Stimulated activated CD4-positive, alpha-beta T cell treated with anti-CD3 and anti-CD28 coated beads, Interleukin-15, amount 100 ng/mL, for 1 hour (primary cell): Measurements from ENCODE around the gene RFTN2.
A peak's percentile ranks its signal among the peaks of the same experiment; 100 is the strongest.
"Not testable (repeated sequence)": the region's sequence is repeated elsewhere in the genome, so short reads cannot be mapped to it uniquely, and the experiment has no call there.

ENCODE experiments used
- DNase-seq, 2 donors: peaks; one replicate each; pipeline ENCODE4 v3.0.0-alpha.2; 2020; ENCODE audit warnings: low read depth in 1 of 2, low spot score in 1 of 2

The RFTN2 gene, protein sequence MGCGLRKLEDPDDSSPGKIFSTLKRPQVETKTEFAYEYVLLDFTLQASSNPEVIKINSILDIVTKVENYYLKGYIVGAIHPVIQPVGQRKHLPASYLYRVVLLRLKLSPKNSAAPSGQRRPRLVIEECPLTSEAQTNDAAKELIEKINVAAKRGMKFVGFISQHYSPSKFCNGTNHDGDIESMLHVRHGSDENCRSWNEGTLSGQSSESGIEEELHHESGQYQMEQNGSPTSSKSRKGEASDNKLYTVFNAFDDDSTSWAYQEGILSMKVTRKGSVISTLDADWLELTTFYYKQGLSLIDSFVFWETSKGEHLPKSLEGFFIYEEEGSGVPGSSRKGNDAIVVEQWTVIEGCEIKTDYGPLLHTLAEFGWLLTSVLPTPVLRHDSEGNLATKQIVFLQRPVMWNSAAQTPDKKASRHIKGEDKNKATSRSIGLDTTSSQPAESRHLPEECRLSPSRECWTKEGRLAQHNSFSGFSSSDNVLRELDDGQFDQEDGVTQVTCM

DNA sequence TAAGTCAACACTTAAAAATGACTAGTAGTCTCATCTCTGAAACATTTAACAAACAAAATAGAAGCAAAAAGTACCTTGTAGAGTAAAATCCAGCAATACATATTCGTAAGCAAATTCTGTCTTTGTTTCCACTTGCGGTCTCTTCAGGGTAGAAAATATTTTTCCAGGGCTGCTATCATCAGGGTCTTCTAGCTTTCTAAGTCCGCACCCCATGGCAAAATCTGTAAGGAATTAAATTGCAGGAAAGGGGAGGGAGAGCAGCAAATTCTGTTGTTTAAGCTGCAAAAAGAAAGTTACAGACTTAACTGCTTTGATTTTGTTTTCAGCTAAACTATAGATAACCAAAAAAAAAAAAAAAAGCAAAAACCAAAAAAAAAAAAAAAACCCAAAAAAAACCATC is at the start of gene RFTN2:
RFTN2 (minus strand) TSS at position 342 of the 400 bp plus-strand sequence; CDS start at position 213, 129 bp downstream.
- DNase-seq, result no peak

DNA sequence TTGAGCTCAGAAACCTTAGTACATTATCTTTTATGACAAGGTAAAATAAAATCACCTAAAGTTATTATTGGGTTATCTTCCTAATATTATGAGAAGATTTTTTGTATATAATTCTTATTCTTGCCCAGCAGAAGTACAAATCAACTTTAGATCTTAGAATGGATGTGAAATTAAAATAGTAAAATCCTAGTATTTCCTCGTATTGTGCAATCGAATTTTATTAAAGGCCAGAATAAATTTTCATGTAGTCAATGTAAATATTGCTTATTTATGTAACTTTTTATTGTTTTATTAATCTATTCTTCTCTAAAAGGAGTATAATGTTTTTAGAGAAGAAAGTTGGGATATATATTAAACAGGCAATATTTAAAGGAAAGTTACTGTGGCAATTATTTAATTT is 42.5 kb upstream of the RFTN2 start:
- no peak for DNase-seq

DNA sequence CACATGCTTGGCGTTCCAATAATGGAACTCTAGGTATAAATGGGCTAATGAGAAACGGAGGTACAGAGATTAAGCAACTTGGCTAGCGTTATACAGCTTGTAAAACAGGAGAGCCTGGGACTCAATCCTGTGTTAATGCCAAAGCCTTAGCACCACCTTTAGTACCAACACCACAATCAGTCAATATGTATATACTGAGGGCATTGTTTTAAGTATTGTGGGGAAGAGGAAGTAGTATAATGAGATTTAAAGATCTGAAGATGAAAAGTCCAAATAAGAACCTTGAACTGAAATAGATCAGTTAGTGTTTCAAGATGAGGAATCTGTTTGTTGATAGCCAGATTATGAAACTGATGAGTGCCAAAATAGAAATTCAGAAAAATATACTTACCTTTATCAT is 37.9 kb upstream of the RFTN2 start:
- DNase-seq, result no peak

DNA sequence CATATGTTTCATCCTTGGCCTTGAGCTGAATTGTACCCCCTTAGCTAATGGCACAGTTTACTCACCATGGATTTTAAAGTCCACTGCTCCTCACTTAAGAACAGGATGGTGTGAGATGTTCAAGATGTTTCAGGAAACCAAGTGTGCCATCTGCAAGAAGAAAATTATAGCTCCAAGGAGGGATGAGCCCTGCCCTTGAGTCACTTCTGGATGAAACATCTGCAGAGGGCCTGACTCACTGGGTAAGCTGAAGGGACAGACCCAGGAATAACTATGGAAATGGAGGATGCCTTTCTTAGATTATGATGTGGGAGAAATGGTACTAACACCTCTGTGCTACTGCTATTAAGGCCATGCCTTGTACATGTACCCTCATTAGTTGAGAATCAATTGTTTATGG is 36.2 kb upstream of the RFTN2 start:
- DNase-seq, result no peak

DNA sequence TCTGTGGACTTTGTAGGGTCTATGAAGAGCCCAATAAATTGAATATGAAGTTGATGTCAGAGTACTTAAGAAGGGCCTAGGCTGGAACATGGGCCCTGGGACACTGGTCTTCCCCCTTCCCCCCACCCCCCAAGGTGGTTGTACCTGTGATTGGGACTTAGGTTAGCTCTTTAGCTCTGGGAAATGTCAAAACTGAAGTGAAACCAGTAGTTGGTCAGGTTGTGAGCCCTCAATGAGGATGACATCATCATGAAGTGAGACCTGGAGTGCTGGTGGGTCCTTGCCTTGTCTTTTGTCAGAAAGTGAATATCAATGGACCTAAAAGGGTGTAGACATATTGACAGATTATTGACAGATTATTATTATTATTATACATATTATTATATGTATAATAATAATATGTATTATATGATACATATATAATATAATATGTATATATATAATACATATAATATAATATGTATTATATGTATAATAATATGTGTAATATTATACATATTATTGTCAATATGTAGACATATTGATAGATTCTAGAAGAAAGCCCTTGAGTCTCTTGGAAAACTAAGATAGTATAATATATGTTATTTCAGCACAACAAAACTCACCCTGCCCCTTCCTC is 35.1 kb upstream of the RFTN2 start:
- DNase-seq, result no peak

DNA sequence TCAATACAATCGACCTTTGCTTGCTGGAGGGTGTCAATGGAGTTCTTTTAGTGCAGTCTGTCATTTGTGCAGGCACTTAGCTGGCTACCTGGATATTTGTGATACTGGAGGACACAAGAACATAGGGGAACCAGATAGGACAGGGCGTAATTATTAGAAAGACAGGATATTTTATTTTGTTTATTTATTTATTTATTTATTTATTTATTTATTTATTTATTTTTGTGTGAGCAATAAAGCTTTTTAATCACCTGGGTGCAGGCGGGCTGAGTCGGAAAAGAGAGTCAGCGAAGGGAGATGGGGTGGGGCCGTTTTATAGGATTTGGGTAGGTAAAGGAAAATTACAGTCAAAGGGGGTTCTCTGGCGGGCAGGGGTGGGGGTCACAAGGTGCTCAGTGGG is 33.8 kb upstream of the RFTN2 start:
- DNase-seq, result not testable (repeated sequence)

DNA sequence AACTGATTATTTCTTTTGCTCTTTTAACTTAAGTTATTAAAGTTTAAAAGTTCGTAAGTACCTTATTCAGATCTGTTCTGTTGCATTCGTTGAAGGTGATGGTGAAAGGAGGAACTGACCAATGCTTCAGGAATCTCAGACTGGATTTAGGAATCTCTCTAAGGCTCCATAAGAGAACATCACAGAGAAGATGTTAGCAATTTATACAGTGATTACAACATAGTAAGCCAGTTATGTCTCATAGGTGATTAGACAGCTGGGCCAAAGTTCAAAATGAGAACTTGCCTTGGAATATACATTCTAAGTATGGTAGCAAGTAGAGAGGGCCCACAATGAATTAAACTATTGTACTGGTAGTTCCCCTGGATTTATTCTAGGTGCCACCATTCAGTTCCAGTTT is 32.9 kb upstream of the RFTN2 start:
- DNase-seq, result no peak

DNA sequence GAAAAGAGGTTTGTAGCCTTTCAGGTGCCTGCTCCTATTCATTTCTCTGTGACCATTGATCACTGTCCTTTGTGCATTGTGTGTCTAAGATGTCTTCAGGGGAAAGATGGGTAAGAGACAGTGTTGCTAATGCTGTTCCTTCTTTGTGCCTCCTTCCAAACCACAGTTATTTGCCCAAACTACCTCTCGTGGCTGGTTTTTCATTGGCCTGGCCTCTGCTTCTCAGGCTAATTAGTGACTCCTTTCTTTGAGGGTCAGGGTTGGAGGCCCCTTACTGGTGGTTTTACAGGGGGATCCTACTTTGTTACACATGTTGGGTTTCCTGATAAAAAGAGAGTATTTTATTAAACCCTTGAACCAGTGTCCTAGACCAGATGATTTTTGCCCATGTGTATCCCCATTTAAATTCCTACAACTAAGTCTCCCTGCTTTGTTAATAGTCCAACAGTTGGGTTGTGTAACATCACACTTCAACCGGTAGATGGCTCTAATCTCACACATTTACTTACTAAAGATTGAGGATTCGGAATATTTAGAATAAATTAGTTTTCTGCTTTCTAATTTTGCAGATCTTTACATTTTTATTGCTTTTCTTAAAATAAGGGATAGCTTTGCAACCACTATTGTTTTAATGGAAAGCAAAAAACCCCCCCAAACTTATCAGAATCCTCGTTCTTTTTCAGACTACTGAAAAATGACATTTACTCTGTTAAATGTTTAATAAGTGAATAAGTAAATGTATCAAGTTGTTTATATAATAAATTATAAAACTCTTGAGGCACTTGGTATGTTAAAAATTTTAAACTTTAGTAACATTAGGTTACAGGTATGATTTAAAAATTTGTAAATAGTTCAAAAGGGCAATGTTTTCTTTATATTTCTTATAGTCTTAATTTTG is 32.2 kb upstream of the RFTN2 start:
- DNase-seq, result no peak

DNA sequence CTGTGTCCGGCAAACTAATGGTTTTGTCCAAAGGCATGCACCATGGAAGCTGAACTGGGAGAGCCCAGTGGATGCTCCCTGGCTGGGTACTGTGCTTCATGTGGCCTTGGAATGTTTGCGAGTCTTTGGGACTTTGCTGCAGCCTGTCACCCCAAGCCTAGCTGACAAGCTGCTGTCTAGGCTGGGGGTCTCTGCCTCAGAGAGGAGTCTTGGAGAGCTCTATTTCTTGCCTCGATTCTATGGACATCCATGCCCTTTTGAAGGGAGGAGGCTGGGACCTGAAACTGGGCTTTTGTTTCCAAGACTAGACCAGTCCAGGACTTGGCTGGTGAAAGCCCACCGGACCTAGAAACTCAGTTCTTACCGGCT is 31.4 kb upstream of the RFTN2 start:
- no peak for DNase-seq

DNA sequence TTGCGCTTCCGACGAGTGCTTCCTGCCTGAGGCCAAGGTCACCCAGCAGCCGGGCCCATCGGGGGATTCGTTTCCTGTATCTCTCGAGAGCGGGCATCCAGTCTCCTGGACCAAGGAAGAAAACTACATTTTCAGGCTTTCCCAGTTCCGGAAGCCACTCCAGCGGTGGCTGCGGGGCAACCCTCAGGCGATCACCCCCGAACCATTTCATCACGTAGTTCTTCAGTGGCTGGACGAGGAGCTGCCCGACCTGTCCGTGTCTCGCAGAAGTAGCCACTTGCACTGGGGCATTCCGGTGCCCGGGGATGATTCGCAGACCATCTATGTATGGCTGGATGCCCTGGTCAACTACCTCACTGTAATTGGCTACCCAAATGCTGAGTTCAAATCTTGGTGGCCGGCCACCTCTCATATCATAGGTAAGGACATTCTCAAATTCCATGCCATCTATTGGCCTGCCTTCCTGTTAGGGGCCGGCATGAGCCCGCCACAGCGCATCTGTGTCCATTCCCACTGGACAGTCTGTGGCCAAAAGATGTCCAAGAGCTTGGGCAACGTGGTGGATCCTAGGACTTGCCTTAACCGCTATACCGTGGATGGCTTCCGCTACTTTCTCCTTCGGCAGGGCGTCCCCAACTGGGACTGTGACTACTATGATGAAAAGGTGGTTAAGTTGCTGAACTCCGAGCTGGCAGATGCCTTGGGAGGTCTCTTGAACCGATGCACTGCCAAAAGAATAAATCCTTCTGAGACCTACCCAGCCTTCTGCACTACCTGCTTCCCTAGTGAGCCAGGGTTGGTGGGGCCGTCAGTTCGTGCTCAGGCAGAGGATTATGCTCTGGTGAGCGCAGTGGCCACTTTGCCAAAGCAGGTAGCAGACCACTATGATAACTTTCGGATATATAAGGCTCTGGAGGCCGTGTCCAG is 30.8 kb upstream of the RFTN2 start:
- no peak for DNase-seq

DNA sequence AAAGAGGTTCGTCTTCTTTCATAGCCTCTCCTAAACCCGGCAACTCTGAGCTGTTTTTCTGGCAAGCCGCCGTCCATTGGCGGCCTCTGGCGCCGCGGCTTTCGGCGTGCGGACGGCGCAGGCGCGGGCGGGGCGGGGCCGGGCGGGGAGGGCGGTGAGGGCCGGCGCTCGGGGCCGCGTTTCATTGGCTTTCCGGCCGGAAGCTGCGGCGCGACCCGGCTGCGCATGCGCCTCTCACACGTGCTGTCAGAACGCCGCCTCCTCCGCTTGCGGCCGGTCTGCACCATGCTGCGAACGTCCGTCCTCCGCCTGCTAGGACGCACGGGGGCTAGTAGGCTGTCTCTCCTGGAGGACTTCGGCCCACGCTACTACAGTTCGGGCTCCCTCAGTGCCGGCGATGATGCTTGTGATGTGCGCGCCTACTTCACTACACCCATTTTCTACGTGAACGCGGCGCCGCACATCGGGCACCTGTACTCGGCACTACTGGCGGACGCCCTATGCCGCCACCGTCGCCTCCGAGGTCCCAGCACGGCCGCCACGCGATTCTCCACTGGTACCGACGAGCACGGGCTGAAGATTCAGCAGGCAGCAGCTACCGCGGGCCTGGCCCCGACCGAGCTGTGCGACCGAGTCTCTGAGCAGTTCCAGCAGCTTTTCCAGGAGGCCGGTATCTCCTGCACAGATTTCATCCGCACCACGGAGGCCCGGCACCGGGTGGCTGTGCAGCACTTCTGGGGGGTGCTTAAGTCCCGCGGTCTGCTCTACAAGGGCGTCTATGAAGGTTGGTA is 29.9 kb upstream of the RFTN2 start, which contains the start of gene MARS2:
MARS2 (plus strand) TSS at position 249 of the 791 bp plus-strand sequence; CDS start at position 286, 37 bp downstream.
- DNase-seq, result peak; percentile 85 to 90

DNA sequence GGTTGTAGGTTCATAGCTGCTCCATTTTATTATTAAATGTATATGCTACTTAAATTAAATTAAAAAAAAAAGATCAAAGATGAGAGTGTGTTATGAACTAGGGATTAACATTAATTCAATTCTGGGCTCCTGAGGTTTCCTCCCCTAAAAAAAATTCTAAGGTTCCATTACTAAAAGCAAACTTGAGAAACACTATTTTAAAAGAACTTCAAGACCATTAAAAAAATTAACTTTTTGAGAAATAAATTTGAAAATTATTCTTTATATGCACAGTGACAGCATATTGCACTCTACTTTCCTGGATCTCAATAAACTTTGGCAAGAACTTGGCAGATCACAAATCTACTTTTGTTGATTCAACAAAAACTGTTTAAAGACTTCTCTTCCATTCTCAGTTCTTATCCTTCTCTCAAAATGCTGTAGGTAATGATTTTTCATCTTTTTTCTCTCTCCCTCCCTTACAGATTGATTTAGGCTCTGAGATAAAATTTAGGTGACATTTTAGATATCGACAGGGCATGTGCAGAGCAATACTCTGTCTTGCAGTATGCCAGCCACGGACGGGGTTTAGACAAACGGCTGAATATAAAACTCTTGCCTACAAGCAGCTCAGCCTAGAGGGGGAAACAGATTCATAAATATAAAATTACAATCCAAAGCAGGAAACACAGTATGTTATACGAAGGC is 29.2 kb upstream of the RFTN2 start:
- DNase-seq, result no peak

DNA sequence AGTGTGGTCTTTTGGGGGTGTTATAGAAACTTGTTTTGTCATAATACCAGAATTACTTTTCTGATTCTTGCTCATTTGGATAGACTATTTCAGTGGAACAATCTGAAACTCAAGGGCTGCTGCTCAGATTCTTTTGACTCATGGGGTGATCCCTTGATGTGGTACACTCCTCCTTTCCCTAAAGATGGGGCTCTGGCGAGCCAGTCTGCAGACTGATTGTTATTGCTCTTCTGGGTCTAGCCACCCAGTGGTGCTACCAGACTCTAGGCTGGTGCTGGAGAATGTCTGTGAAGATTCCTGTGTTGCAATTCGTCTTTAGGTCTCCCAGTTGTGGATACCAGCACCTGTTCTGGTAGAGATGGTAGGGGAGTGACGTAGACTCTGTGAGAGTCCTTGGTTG is 25.6 kb upstream of the RFTN2 start:
- DNase-seq, result no peak

DNA sequence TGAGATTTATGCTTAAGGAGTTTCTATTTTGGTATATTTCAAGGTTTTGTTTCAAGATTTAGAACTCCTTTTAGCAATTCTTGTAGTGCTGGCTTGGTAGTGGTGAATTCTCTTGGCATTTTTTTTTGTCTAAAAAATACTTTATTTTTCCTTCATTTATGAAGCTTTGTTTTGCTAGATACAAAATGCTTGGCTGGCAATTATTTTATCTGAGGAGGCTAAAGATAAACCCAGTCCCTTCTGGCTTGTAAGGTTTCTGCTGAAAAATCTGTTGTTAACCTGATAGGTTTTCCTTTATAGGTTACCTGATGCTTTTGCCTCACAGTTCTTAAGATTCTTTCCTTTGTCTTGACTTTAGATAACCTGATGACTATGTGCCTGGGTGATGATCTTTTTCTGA is 24.3 kb upstream of the RFTN2 start:
- DNase-seq, result not testable (repeated sequence)

DNA sequence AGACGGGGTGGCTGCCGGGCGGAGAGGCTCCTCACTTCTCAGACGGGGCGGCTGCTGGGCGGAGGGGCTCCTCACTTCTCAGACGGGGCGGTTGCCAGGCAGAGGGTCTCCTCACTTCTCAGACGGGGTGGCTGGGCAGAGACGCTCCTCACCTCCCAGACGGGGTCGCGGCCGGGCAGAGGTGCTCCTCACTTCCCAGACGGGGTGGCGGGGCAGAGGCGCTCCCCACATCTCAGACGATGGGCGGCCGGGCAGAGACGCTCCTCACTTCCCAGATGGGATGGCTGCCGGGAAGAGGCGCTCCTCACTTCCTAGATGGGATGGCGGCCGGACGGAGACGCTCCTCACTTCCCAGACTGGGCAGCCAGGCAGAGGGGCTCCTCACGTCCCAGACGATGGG is 21.2 kb upstream of the RFTN2 start:
- DNase-seq, result not testable (repeated sequence)

DNA sequence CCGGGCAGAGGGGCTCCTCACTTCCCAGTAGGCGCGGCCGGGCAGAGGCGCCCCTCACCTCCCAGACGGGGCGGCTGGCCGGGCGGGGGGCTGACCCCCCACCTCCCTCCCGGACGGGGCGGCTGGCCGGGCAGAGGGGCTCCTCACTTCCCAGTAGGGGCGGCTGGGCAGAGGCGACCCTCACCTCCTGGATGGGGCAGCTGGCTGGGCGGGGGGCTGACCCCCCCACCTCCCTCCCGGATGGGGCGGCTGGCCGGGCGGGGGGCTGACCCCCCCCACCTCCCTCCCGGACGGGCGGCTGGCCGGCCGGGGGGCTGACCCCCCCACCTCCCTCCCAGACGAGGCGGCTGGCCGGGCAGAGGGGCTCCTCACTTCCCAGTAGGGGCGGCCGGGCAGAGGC is 20.6 kb upstream of the RFTN2 start:
- not testable (repeated sequence) for DNase-seq

DNA sequence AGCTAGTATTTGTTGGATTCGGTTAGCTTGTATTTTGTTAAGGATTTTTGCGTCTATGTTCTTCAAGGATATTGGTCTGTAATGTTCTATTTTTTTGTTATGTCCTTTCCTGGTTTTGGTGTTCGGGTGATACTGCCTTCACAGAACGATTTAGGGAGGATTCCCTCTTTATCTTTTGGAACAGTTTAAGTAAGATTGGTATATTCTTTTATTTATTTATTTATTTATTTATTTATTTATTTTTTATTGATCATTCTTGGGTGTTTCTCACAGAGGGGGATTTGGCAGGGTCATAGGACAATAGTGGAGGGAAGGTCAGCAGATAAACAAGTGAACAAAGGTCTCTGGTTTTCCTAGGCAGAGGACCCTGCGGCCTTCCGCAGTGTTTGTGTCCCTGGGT is 19.8 kb upstream of the RFTN2 start:
- DNase-seq, result not testable (repeated sequence)

DNA sequence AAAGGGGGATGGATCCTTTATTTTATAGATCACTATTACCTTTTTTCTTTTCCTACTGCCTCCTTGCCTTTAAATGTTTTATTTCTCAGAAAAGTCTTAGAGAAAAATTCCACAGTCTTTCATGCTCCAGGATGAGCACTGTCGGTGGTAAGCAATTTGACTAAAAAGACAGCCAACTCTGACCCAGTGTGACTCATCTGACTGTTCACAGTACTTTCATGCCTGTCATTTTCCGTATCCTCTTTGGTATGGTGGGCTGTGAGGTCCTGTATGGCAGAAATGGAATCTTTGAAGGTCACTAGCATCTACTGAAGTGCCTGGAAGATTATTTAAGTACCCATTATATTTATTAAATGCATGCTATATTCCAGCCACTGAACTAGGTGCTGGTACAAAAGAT is 2.1 kb upstream of the RFTN2 start:
- no peak for DNase-seq

DNA sequence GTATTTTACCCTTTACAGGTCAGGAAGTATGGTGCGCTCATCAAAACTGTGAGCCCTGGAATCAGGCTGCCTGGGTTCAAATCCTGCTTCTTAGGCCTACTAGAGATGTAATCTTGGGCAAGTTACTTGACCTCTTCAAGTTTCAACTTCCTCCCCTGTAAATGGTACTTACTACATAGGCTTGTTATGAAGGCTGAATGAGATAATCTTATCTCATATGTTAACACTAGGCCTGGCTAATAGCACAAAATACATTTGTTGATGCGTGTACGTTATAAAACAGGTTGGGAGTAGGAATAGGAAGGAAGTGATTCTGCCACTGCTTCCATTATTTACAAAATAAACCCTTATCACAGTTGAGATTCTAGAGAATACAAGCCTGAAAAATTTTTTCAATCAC is 1.7 kb upstream of the RFTN2 start:
- DNase-seq, result no peak
